SH-SY5Y (cell line): ENCODE results near the gene ATP5F1E.

ENCODE experiments used
- GATA2 ChIP-seq: IDR thresholded peaks from 2 replicates; pipeline ENCODE4 v1.6.1; 2011; ENCODE audit warnings: mild to moderate bottlenecking, low read depth, low read length
- GATA3 ChIP-seq: IDR thresholded peaks from 2 replicates; pipeline ENCODE4 v1.6.1; 2011; ENCODE audit warnings: low read depth, mild to moderate bottlenecking, low read length, moderate library complexity

- TF ChIP-seq GATA2 = no peak
- no peak for TF ChIP-seq GATA3
These were observed 32.1 kb upstream of the ATP5F1E start for GRCh38 chr20:59064214-59064722.
